AG04449 (cell line): Measurements from ENCODE around the gene EPHA10.

Experiments
- CTCF ChIA-PET: fragments of 350-600 bp; formaldehyde crosslinking; extraction: SDS; loops from one replicate; lab custom pipeline; 2021; ENCODE audit warnings: antibody characterized with exemption; lab: Yijun Ruan, JAX
- POLR2A ChIA-PET: fragments of 400-600, 350-600 bp; formaldehyde crosslinking; extraction: SDS; loops from one replicate; lab custom pipeline; 2020; ENCODE audit warnings: antibody characterized with exemption, inconsistent platforms; lab: Yijun Ruan, JAX
- DNase-seq: peaks from one replicate; pipeline ENCODE4 v3.0.0-alpha.2; 2010; ENCODE audit warnings: low read depth, low spot score
- H3K4me3 ChIP-seq: 2 replicates; pipeline ENCODE4 v1.5.1; 2011; ENCODE audit warnings: low read depth, mild to moderate bottlenecking, control low read depth, low read length
- TF ChIP-seq, protein P1 (sequence below): IDR thresholded peaks from one replicate; pipeline ENCODE4 v1.5.1; 2011; ENCODE audit warnings: mild to moderate bottlenecking, moderate library complexity, low read length, control low read depth, inconsistent platforms; ENCODE audit not compliant: insufficient read depth; ENCODE audit errors: missing control alignments

EPHA10 gene

DNA sequence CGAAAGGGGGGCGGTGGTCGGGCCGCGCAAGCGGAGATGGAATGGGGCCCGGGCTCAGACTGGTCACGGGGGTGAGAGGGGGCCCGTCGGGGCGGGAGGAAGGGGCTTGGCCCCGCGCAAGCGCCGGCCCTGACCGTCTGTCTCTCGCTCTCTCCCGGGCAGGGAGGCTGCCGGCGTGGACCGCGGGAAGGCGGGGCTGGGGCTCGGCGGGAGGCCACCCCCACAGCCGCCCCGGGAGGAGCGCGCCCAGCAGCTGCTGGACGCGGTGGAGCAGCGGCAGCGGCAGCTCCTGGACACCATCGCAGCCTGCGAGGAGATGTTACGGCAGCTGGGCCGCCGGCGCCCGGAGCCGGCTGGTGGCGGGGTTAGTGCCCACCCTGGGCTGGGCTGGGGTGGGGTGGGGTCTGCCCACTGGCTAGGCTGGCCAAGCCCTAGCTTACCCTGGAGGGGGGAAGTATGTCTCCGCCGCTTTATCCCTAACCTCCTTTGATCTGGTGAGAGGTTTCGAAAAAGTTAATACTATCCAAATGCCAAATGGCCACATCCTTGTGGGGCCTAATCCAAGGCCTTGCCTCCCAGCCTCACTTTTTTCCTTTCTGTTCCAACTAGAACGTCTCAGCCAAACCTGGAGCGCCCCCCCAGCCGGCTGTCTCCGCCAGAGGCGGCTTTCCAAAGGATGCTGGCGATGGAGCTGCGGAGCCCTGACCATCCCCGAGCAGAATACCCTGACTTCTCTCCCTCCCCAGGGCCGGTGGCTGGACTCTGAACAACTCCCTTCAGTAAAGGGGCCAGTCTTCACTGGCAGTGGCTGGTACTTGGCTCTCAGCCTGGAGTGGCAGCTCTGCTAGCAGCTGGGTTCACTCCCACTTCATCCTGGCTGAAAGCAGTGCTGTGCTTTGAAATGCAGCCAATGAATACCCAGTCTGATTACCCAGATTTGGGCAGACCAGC is 43.7 kb upstream of the EPHA10 start:
- POLR2A ChIA-PET = interaction anchor here (0.5 to 1.7 kb wide), 12 partner anchors 8 to 1768 kb away, joined by 3 to 13 read pairs (median 4); partner anchors contain the start of genes CDCA8, MTF1 and PABPC4
- peak overlapping the region; percentile 84 for H3K4me3 ChIP-seq
- CTCF ChIA-PET = interaction anchor here (1.1 to 1.4 kb wide), 3 partner anchors 9 to 51 kb away, joined by 3 to 7 read pairs (median 4); partner anchors contain the start of gene MTF1
- TF ChIP-seq, protein P1, sequence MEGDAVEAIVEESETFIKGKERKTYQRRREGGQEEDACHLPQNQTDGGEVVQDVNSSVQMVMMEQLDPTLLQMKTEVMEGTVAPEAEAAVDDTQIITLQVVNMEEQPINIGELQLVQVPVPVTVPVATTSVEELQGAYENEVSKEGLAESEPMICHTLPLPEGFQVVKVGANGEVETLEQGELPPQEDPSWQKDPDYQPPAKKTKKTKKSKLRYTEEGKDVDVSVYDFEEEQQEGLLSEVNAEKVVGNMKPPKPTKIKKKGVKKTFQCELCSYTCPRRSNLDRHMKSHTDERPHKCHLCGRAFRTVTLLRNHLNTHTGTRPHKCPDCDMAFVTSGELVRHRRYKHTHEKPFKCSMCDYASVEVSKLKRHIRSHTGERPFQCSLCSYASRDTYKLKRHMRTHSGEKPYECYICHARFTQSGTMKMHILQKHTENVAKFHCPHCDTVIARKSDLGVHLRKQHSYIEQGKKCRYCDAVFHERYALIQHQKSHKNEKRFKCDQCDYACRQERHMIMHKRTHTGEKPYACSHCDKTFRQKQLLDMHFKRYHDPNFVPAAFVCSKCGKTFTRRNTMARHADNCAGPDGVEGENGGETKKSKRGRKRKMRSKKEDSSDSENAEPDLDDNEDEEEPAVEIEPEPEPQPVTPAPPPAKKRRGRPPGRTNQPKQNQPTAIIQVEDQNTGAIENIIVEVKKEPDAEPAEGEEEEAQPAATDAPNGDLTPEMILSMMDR = no peak
- DNase-seq = no peak

DNA sequence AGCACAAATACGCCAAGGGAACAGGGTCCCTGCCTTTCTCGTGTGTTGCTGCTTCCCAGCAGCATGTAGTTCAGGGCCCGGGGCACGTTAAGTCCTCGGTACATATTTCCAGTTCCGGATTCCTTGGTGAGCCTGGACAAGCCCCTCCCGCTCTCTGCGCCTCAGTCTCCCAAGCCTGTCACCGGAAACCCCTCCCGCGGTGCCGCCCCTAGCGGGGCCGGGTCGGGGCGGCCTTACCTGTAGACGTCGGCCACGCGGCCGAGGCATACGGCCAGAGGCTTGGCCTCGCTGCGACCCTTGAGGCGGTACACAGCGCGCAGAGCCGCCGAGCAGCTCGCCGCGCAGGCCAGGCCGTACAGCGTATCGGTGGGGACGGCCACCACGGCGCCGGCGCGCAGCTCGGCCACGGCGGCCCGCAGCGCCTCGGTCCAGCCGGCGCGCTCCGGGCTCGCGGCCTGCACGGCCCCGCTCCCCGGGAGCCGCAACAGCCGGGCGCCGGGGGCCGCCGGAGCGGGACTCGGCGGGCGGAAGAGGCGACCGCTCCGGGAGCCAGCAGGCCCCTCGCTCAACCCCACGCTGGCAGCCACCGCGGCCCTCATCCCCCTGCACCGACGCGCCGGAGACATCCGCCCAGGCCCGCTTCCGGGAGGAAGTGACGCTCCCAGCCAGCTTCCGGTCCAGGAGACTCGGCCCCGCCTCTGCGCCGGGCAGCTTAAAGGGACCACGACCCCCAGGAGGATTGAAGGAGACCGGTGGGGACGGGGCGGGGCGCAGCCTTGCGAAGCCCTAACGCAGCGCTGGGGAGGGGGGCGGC is 42.8 kb upstream of the EPHA10 start, which contains the start of the genes C1orf122 and YRDC:
TSS of gene C1orf122 (plus strand) at position 236 of the 814 bp plus-strand sequence. CDS start 615 bp downstream, outside the sequence.
TSS of gene YRDC (minus strand) at position 654 of the 814 bp plus-strand sequence. CDS start at position 626, 28 bp downstream.
- TF ChIP-seq, protein P1 = no peak
- H3K4me3 ChIP-seq = peak within 1 kb of the TSS; percentile 84
- ChIA-PET CTCF (interaction anchor here (0.6 to 3.0 kb wide), 4 partner anchors 12 to 232 kb away, joined by 3 to 17 read pairs (median 6); partner anchors contain the start of gene MTF1), POLR2A (interaction anchor here (0.5 to 1.7 kb wide), 11 partner anchors 9 to 1769 kb away, joined by 3 to 13 read pairs (median 4); partner anchors contain the start of genes CDCA8, MTF1 and PABPC4)
- peak; percentile 53 for DNase-seq

DNA sequence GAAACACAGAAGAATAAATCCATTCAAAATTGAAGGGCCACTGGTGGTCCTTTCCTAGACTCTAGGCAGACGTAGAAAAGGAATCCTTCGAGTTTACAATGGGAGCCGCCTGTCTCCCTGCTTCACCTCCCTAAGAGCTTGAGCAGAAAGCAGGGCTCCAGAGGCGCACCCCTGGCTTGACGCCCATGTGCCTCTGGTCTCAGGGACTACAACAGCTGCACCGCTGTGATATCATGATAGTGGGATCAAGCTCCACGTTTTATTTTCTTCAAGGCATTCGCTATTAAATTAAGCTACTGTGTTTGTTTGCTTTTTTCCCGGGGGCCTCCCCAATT is 42.3 kb upstream of the EPHA10 start:
- CTCF ChIA-PET = interaction anchor here (3.0 kb wide), 1 partner anchor 54 kb away, joined by 17 read pairs; no protein-coding TSS in a partner anchor
- no peak for DNase-seq
- POLR2A ChIA-PET = interaction anchor here (0.9 to 1.7 kb wide), 5 partner anchors 9 to 1769 kb away, joined by 3 to 13 read pairs (median 3); partner anchors contain the start of genes CDCA8, MTF1 and PABPC4

DNA sequence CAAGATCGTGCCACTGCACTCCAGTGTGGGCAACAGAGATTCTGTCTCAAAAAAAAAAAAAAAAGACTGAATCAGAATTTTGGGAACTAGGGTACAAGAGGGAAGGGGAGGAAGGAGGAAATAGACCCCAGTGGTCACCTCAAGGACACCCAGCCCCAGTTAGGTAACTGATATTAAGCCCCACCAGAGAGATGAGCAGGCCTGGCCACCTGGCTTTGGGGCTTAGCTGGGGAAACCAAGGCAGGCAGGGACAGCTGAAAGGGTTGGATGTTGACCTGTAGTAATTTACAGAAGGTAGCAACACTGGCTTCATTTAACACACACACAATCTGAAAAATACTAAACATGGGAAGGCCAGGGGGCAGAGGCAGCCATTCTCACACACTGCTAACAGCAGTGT is 37.5 kb upstream of the EPHA10 start:
- DNase-seq = no peak
- TF ChIP-seq, protein P1 = no peak
- CTCF ChIA-PET = no interaction called here
- H3K4me3 ChIP-seq = no peak overlapping the region
- POLR2A ChIA-PET = no interaction called here

More for the DNA sequence above, 42.3 kb upstream of the EPHA10 start:
- peak overlapping the region; percentile 84 for H3K4me3 ChIP-seq
- TF ChIP-seq, protein P1 = no peak

DNA sequence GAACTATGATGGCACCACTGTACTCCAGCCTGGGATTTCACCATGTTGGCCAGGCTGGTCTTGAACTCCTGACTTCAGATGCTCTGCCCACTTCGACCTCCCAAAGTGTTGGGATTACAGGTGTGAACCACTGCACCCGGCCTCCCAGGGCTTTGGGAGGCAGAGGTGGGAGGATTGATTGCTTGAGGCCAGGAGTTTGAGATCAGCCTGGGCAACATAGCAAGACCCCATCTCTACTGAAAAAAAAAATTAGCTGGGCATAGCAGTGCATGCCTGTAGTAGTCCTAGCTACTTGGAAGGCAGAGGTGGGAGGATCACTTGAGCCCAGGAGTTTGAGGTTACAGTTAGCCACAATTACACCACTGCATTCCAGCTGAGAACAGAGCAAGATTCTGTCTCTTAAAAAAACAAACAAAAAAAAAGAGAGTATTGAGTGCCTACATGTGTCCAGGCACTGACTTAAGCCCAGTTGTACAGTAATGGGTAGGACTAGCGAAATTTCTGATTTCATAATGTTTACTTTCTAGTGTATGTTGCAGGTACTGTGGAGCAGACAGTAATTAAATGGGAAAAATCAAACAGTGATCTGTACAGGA is 32.9 kb upstream of the EPHA10 start:
- H3K4me3 ChIP-seq = no peak overlapping the region
- TF ChIP-seq, protein P1 = no peak
- peak; percentile 46 for DNase-seq
- ChIA-PET POLR2A (interaction anchor here (3.2 kb wide), 1 partner anchor 10 kb away, joined by 13 read pairs; the partner anchor contains the start of genes C1orf122 and YRDC), CTCF (no interaction called here)
